Stimulated activated CD8-positive, alpha-beta memory T cell treated with anti-CD3 and anti-CD28 coated beads, Interleukin-4, amount 100 ng/mL, for 4 hours (primary cell): ENCODE results near the gene VEGFB.

Source experiments
- DNase-seq, 2 donors: peaks; one replicate each; pipeline ENCODE4 v3.0.0-alpha.2; 2020; ENCODE audit warnings: low read depth in 2 of 2, low spot score in 1 of 2

Gene VEGFB

GRCh38 chr11:64258946-64259532 is 24.7 kb downstream of the VEGFB start:
- no peak for DNase-seq

GRCh38 chr11:64259533-64260067 is 25.2 kb downstream of the VEGFB start:
- DNase-seq: no peak

DNA sequence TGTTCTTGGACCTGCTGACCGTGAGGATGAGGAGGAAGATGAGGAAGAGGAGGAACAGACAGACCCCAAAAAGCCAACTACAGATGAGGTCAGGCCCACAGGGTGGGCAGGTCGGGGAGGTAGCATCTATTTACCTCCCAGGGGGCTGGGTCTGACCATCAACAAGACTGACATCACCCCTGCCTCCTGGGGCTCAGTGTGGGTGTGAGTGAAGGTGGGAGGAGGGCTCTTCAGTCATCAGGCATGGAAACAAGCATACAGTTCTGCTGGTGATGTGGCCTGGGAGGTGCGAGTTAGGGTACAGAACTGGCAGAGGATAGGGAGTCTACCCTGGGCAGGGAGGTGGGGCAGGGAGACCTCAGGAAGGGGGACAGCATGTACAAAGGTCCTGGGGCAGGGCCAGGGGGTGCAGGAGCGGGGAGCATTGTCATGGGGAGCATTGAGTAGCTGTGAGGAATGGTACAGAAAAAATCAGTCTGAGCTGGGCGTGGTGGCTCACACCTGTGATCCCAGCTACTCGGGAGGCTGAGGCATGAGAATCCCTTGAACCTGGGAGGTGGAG is 25.8 kb downstream of the VEGFB start:
- DNase-seq: no peak

- no peak for DNase-seq
Observed at GRCh38 chr11:64261556-64262080, 27.2 kb downstream of the VEGFB start.

- DNase-seq: no peak
Observed at GRCh38 chr11:64262271-64263002, 28.1 kb downstream of the VEGFB start.

DNA sequence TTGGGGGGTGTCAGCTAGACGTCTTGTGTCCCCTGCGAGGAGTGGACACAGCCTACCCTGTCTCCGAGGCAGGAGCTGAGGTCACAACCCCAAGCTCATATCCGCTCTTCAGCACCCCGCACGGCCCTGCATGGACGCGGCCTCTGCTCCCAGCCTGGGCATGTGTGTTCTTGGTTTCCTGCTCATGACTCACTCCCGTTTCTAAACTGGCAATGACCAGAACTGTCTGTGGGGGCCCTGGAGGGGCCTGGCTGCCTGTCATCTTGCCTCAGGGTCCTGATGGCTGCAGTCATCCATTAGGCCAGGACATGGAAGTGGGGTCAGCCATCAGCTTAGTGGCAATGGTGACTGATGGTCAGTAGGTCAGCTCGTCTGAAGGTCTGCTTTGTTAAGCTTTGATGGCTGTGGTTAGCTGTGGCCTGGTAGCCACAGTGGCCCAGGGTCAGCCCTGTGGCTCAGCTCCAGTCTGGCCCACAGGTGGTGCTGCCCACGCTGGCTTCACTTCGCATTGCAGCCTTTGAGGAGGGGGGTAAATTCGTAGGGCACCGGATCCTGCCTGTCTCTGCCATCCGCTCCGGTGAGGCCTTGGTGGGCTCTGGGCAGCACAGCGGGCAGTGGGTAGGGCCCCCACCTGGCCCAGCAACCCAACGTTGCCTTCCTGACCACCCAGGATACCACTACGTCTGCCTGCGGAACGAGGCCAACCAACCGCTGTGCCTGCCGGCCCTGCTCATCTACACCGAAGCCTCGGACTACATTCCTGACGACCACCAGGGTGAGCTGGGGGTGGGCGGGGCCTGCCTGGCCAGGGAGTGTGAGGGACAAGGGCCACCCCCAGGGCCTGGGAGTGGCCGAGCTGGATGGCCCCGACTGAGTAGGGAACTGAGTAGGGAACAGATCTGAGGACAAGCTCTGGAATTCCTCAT is 28.9 kb downstream of the VEGFB start:
- no peak for DNase-seq

- DNase-seq: no peak
Observed at GRCh38 chr11:64263947-64264317, 29.5 kb downstream of the VEGFB start.

DNA sequence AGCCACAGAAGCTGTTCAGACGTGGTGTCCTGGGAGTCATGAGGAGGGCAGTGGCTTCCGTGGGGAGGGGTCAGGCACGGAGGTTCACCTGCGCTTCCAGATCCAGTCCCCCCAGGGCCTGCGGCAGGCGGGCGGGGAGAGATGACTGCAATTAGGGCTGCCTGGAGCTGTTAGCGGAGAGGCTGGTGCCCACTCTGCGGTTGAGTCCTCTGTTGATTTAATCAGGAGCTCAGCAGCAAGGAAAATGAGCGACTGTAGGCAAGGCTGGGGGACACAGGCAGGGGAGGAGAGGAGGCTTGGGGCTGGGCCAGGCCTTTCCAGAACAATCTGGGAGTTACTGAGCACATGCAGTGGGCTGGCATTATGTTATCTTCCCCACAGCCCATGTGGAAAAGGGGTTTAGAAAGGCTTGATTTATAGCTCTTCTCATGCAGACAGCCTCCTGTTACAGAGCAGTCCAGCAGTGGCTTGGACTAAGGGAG is 30.0 kb downstream of the VEGFB start:
- DNase-seq: no peak

- DNase-seq: no peak
Observed at GRCh38 chr11:64265176-64266160, 31.1 kb downstream of the VEGFB start.

- no peak for DNase-seq
Observed at GRCh38 chr11:64266339-64266738, 32.0 kb downstream of the VEGFB start.

DNA sequence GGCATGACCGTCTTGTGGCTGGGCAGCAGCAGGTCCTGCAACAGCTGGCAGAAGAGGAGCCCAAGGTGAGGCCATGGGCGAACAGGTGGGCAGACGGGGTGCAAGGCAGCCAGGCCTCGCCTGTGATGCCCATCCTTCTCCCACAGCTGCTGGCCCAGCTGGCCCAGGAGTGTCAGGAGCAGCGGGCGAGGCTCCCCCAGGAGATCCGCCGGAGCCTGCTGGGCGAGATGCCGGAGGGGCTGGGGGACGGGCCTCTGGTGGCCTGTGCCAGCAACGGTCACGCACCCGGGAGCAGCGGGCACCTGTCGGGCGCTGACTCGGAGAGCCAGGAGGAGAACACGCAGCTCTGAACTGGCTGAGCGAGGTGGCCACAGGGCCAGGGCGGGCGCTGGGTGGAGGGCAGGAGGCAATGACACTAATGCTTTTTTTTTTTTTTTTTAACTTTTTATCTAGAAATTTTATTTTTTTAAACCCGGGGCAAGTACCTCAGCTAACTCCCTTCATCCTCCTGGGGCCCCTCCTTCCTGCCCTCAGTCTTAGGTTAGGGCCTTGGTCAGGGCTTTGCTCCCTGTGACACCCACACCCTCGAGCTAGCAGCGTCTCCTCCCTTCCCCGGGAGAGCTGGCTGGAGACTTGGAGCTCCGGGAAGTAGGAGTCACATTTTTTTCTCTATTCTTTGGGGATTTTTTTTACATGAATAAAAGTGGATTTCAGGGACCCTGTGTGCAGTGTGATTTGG is 33.0 kb downstream of the VEGFB start:
- DNase-seq: no peak

DNA sequence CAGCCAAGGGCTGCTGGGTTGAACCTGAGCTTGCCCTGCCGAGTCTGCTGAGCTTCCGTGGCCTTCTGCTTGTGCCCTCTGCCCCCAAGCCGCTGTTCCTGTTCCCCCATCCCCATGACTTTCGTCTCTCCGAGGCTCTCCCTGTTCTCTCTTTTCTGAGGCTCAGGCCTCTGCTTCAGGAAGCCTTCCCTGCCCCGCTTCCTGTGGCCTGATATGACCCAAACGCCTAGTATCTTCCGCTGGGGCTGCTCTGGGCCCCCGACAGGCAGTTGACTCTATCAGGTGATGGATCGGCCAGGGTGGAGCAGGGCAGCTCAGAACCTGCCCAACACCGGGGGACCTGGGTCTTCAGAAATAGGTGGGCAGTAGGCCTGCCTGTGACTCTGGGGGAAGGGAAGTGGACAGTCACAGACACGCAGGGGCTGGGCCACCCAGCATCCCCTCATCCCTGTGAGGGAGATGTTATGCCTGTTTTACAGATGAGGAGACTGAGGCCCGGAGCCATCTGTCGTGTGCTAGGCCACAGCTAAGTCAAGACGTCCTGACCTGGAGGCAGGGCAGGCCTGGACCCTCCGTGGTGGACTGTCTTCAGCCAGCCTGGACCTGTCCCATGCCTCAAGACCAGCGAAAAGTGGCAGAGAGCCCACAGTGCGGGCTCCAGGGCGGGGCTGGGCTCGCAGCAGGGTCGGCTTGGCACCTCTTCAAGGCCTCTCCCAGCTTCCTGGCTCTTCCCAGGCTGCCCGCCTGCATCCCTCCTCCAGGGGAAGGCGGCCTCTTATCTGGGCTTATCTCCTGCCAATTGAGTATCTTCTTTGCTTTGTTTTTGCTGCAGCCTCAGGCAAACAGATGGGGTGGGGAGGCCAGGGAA is 33.9 kb downstream of the VEGFB start:
- no peak for DNase-seq

GRCh38 chr11:64268893-64269539 is 34.6 kb downstream of the VEGFB start:
- no peak for DNase-seq

DNA sequence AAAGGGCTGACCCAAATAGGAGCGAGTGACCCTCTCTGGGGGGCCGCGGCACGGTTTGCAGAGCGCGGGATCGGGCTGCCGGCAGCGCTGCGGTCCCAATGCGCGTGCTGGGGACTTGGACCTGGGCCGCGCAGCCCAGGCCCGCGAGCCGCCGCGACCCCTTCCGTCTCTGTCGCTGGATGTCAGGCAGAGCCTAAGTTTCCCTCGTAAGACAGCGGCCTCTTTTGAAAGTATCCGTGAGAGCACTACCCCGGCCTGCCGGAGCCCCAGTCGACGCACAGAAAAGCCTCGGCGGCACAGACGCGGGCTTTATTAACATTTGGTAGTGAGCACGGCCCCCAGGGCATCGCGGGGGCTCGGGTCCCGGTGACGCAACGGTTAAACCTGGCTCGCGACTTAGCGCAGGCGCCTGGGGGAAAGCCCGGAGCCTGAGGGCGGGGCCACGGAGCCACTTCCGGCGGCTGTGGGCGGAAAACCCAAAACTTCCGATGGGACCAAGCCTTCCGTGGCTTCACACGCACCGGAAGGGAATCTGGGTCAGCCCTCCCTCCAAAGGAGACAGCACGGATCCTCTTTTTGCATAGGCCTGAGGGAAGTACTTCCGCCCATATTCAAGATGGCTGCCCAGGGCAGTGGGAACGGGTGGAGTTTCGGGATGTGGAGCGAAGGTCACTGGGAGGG is 35.3 kb downstream of the VEGFB start:
- peak; percentile 96 to 97 for DNase-seq

DNA sequence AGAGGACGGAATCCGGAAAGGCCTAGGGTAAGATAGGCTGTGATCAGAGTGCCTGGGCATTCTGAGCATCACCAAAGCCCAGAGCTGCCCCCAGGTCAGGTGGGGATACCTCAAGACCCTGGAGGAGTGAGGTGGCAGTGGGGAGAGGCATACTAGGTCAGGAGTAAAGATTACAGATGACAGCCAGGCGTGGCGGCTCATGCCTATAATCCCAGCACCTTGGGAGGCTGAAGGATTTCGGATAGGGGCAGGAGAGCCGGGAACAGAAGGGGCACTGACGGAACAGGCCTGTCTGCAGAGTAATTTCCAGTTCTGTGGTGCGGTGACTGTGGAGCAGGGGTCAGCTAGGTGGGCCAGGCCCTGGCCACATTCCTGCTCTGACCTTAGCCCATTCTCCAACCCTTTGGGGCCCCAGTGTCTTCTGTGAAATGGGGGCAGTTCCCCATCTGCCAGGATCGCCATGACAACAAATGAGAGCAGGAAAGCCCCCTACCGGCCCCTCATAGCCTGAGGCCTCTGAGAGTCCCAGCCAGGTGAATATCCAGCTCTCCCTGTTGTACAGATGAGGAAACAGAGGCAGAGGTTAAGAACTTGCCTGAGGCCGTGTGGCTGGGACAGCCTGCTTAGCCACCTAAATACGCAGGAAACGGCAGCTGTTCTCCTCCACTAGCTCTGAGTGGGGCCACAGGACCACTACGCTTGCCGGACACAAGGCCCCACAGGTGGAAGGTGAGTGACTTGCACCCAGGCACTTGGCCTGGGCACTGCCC is 40.8 kb downstream of the VEGFB start:
- no peak for DNase-seq

- no peak for DNase-seq
Observed at GRCh38 chr11:64275841-64276240, 41.5 kb downstream of the VEGFB start.
